DND-41 (cell line): ENCODE results near the gene EMILIN2.

Experiments
- ATAC-seq: fragments of 200-7000 bp; cut with Tn5 transposase; 3 replicates; pipeline ENCODE4 v1.9.1; 2021; ENCODE audit warnings: low read depth; ENCODE audit not compliant: insufficient read depth
- DNase-seq: peaks from one replicate; pipeline ENCODE4 v3.0.0-alpha.2; 2020
- H2AFZ ChIP-seq: 2 replicates; pipeline ENCODE4 v1.6.0; 2012; ENCODE audit warnings: low read depth, low read length
- H3K27ac ChIP-seq: 2 replicates; pipeline ENCODE4 v1.5.1; 2012; ENCODE audit warnings: low read length, inconsistent platforms
- H3K27me3 ChIP-seq: fragments of 200-600 bp; sonication (generic); 2 replicates; pipeline ENCODE4 v1.6.0; 2012; ENCODE audit warnings: low read length, mild to moderate bottlenecking, inconsistent platforms; ENCODE audit not compliant: insufficient read depth, poor library complexity
- H3K36me3 ChIP-seq: 2 replicates; pipeline ENCODE4 v1.5.1; 2012; ENCODE audit warnings: low read length, inconsistent platforms; ENCODE audit not compliant: insufficient read depth
- H3K4me1 ChIP-seq: 2 replicates; pipeline ENCODE4 v1.5.1; 2012; ENCODE audit warnings: mild to moderate bottlenecking, low read length; ENCODE audit not compliant: insufficient read depth
- H3K4me2 ChIP-seq: 2 replicates; pipeline ENCODE4 v1.6.0; 2012; ENCODE audit warnings: mild to moderate bottlenecking, moderate library complexity, low read length, inconsistent platforms; ENCODE audit not compliant: insufficient read depth
- H3K4me3 ChIP-seq, 2 experiments: fragments of 200-600 bp in 1 of 2; shearing (Covaris generic) in 1 of 2; 2 replicates each; pipeline ENCODE4 v1.5.1; 2012 to 2016; ENCODE audit warnings: inconsistent platforms in 2 of 2, low read length in 2 of 2, mild to moderate bottlenecking in 2 of 2, low read depth in 1 of 2, moderate library complexity in 1 of 2
- H3K79me2 ChIP-seq: 2 replicates; pipeline ENCODE4 v1.6.0; 2012; ENCODE audit warnings: low read length, inconsistent platforms; ENCODE audit not compliant: insufficient read depth
- H3K9ac ChIP-seq: 2 replicates; pipeline ENCODE4 v1.6.0; 2012; ENCODE audit warnings: low read depth, mild to moderate bottlenecking, inconsistent platforms, low read length, moderate library complexity
- H3K9me3 ChIP-seq: 2 replicates; pipeline ENCODE4 v1.5.1; 2012; ENCODE audit warnings: low read length, moderate library complexity, mild to moderate bottlenecking, inconsistent platforms; ENCODE audit not compliant: insufficient read depth, severe bottlenecking
- H4K20me1 ChIP-seq: 2 replicates; pipeline ENCODE4 v1.6.0; 2012; ENCODE audit warnings: low read length; ENCODE audit not compliant: insufficient read depth
- EZH2 ChIP-seq: IDR thresholded peaks from 3 replicates; pipeline ENCODE4 v1.6.1; 2012; ENCODE audit warnings: borderline replicate concordance, low read depth, mild to moderate bottlenecking, moderate library complexity, low read length, inconsistent platforms; ENCODE audit not compliant: severe bottlenecking
- TF ChIP-seq, protein P1 (sequence below): IDR thresholded peaks from 2 replicates; pipeline ENCODE4 v1.5.1; 2012; ENCODE audit warnings: borderline replicate concordance, low read length, moderate library complexity, mild to moderate bottlenecking; ENCODE audit not compliant: poor library complexity, severe bottlenecking; ENCODE audit errors: extremely low read depth

EMILIN2 gene

DNA sequence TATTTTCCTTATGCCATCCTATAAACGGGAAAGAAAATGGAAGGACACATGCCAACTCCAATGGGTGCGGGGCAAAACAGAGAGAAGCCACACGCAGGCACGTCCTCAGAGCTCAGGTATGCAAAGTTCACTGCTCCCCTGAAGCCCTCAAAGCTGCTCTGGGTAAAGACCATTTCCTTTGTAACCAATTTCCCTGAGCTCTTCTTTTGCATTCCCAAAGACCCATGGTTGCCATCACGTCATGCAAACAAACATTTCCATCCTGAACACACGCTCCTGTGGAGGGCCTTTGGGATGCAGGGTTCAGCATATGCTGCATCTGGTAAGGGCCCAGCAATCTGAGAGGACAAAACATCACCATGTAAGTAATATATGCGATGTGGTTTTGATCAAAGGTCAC lies 69.4 kb downstream of the EMILIN2 start:
- Histone ChIP-seq H3K79me2 (no peaks in the 10 kb centered on the region), H2AFZ (no peak overlapping the region), H3K27ac (no peak overlapping the region), H3K36me3 (peaks cover 82% of the 10 kb centered on the region), H3K9me3 (no peaks in the 10 kb centered on the region), H3K27me3 (no peaks in the 10 kb centered on the region), H4K20me1 (peaks cover 6% of the 10 kb centered on the region), H3K4me3 (no peak overlapping the region), H3K9ac (no peak overlapping the region), H3K4me1 (no peaks in the 10 kb centered on the region), H3K4me2 (no peak overlapping the region)
- DNase-seq (no peak), ATAC-seq (no peak)
- no peak for TF ChIP-seq EZH2
- TF ChIP-seq, protein P1, sequence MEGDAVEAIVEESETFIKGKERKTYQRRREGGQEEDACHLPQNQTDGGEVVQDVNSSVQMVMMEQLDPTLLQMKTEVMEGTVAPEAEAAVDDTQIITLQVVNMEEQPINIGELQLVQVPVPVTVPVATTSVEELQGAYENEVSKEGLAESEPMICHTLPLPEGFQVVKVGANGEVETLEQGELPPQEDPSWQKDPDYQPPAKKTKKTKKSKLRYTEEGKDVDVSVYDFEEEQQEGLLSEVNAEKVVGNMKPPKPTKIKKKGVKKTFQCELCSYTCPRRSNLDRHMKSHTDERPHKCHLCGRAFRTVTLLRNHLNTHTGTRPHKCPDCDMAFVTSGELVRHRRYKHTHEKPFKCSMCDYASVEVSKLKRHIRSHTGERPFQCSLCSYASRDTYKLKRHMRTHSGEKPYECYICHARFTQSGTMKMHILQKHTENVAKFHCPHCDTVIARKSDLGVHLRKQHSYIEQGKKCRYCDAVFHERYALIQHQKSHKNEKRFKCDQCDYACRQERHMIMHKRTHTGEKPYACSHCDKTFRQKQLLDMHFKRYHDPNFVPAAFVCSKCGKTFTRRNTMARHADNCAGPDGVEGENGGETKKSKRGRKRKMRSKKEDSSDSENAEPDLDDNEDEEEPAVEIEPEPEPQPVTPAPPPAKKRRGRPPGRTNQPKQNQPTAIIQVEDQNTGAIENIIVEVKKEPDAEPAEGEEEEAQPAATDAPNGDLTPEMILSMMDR: no peak

DNA sequence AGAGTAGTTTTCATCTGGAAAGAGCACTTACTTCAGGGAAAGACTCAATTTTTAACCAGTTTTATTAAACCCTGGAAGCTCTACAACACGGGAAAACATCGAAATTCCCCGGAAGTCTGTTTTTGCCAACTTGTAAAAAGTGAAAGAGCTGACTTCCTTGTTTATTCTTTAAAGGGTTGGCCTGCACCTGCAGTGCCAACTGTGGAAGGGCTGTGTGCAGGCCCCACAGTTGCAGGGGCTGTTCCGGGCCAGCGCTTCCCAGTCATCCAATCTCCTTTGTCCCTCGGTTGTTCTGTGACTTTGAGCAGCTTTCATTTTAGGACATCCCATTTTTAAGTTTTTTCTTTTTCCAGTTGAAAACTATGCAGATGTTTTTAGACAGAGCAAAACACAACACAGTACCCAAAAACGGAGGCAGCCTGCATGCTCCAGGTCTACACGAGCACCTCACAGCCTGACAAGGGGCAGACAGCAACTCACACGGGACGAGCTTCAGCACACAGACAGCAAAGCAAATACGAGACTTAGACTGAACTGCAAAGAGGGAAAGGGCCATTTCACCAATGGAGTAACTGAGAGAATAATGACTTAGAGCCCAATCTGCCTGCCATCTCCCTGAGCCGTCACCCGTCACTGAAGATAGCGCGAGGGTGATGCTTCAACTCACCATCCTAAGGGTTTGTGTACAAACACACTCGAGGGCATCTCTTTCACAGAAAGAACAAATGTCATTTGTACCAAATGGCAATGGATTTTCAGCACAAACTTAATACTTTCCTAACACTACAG lies 70.6 kb downstream of the EMILIN2 start:
- Histone ChIP-seq H3K9me3 (no peaks in the 10 kb centered on the region), H3K4me3 (no peak overlapping the region), H3K4me1 (no peaks in the 10 kb centered on the region), H3K27ac (no peak overlapping the region), H3K9ac (no peak overlapping the region), H3K79me2 (no peaks in the 10 kb centered on the region), H4K20me1 (peaks cover 6% of the 10 kb centered on the region), H3K4me2 (no peak overlapping the region), H3K27me3 (no peaks in the 10 kb centered on the region), H3K36me3 (peaks cover 82% of the 10 kb centered on the region), H2AFZ (no peak overlapping the region)
- ATAC-seq (no peak), DNase-seq (no peak)
- TF ChIP-seq EZH2: no peak
- TF ChIP-seq, protein P1: no peak

DNA sequence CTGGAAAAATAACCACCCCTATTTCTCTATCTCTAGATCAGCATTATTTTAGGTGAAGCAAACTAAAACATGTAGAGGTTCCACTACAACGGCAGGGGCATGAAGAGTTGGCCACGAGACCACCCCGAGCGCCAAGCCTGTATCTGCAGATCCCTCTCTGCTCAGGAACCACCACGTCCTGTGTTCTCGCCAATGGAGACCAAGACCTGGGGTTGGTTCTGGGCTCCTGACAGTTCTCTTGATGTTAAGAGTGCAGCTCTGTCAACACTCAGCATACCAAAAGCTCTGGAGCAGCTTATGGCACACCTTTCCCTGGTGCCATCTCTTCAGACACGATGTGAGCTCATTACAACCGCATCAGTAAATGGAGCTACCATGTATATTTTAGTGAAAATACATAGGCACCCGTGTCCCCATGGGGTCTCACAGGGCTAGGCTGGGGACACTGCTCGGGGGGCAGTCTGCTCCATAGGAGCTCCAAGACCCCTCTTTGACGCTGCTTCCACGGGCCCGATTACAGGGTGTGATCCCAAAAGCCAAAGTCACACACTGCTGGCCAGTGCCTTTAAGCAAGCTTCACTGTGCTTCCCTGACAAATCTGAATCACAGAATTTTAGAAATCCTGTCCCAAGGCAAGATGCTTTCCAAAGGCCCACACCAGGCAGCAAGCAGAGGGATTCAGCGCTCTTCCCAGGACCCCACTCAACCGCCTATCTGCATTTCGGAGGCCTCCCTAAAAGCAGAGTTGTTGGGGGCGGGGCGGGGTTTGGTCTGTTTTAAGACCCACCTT lies 72.2 kb downstream of the EMILIN2 start:
- Histone ChIP-seq H3K27me3 (no peaks in the 10 kb centered on the region), H3K4me2 (no peak overlapping the region), H4K20me1 (peaks cover 6% of the 10 kb centered on the region), H2AFZ (no peak overlapping the region), H3K36me3 (peaks cover 79% of the 10 kb centered on the region), H3K27ac (no peak overlapping the region), H3K9me3 (no peaks in the 10 kb centered on the region), H3K79me2 (no peaks in the 10 kb centered on the region), H3K4me1 (no peaks in the 10 kb centered on the region), H3K4me3 (no peak overlapping the region), H3K9ac (no peak overlapping the region)
- TF ChIP-seq, protein P1: no peak
- TF ChIP-seq EZH2: no peak
- DNase-seq (no peak), ATAC-seq (no peak)
